Measurements from ENCODE around the gene ELOVL1.

Gene ELOVL1

DNA sequence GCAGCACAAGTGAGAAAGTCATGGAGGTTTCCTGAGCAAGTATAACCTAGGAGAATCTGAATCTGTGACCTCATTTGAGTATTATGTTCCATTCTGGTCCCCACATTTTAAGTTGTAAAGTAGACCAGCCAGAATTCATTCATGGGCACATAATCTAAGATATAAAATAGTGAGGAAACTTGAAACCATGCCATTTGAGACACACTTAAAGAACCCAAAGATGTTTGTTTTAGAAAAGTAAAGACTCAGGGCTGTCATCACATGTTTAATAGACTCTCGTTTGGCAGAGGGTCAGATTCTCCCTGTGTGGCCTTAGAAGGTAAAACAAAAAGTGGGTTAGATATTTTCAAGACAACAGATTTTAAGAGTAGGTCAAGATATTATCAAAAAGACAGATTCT, 28.2 kb upstream of the ELOVL1 start:
- Histone ChIP-seq H3K9me3 (ENCODE audit: control insufficient read depth in 1 of 2, low read length in 2 of 2) (no peaks in the 10 kb centered on the region), H3K27ac (ENCODE audit: low read length) (no peak overlapping the region), H3K27me3 (ENCODE audit: low read depth, low read length) (no peaks in the 10 kb centered on the region), H3K4me1 (ENCODE audit: control insufficient read depth in 1 of 2, insufficient read depth in 2 of 2, low read length in 2 of 2) (peaks cover 0 to 4% of the 10 kb centered on the region in 2 donors), H3K4me3 (ENCODE audit: low read depth in 1 of 2, low read length in 2 of 2) (no peak overlapping the region), H3K36me3 (ENCODE audit: control insufficient read depth in 1 of 2, insufficient read depth in 2 of 2, low read length in 2 of 2) (no peaks in the 10 kb centered on the region)

DNA sequence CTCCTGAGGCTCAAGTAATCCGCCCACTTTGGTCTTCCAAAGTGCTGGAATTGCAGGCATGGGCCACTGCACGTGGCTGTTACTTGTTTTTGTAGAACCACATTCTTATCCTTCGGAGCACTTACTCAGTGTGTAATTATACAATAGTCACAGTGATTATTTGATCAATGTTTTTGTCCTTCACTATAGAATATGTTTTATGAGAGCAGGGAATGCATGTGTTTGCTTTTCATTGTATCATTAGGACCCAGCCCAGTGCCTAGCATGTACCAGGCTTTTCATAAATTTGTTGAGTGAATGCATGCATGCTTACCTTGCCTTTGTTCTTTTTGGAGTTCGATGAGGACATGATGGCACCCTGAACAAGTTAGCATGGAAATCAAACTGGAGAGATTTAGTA, 27.7 kb upstream of the ELOVL1 start:
- H3K4me1 ChIP-seq (ENCODE audit: control insufficient read depth in 1 of 2, insufficient read depth in 2 of 2, low read length in 2 of 2) = peaks cover 0 to 9% of the 10 kb centered on the region in 2 donors
- H3K27ac ChIP-seq (ENCODE audit: low read length) = no peak overlapping the region
- H3K9me3 ChIP-seq (ENCODE audit: control insufficient read depth in 1 of 2, low read length in 2 of 2) = no peaks in the 10 kb centered on the region
- no peaks in the 10 kb centered on the region for H3K36me3 ChIP-seq (ENCODE audit: control insufficient read depth in 1 of 2, insufficient read depth in 2 of 2, low read length in 2 of 2)
- H3K4me3 ChIP-seq (ENCODE audit: low read depth in 1 of 2, low read length in 2 of 2) = no peak overlapping the region
- no peaks in the 10 kb centered on the region for H3K27me3 ChIP-seq (ENCODE audit: low read depth, low read length)

DNA sequence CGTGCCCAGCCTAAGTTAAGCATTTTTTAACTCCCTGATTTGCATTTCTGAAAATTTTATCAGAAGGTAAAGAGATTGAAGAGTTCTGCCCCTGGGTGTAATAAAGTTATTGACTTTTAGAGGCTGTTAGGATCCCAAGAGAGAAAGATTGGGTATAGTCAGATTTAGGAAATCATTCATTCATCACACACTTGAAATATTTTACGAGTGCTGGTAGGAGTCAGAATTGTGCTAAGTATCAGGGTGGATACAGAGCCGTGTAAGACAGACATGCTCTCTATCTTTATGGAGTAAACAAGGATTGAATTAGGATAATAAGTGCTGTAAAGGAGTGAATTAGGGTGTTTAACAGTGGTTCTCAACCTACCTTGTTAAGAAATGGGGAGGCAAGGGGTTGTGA, 24.9 kb upstream of the ELOVL1 start:
- H3K36me3 ChIP-seq (ENCODE audit: control insufficient read depth in 1 of 2, insufficient read depth in 2 of 2, low read length in 2 of 2) = no peaks in the 10 kb centered on the region
- no peaks in the 10 kb centered on the region for H3K9me3 ChIP-seq (ENCODE audit: control insufficient read depth in 1 of 2, low read length in 2 of 2)
- H3K4me3 ChIP-seq (ENCODE audit: low read depth in 1 of 2, low read length in 2 of 2) = no peak overlapping the region
- no peaks in the 10 kb centered on the region for H3K27me3 ChIP-seq (ENCODE audit: low read depth, low read length)
- peaks cover 9 to 27% of the 10 kb centered on the region in 2 donors for H3K4me1 ChIP-seq (ENCODE audit: control insufficient read depth in 1 of 2, insufficient read depth in 2 of 2, low read length in 2 of 2)
- H3K27ac ChIP-seq (ENCODE audit: low read length) = no peak overlapping the region

DNA sequence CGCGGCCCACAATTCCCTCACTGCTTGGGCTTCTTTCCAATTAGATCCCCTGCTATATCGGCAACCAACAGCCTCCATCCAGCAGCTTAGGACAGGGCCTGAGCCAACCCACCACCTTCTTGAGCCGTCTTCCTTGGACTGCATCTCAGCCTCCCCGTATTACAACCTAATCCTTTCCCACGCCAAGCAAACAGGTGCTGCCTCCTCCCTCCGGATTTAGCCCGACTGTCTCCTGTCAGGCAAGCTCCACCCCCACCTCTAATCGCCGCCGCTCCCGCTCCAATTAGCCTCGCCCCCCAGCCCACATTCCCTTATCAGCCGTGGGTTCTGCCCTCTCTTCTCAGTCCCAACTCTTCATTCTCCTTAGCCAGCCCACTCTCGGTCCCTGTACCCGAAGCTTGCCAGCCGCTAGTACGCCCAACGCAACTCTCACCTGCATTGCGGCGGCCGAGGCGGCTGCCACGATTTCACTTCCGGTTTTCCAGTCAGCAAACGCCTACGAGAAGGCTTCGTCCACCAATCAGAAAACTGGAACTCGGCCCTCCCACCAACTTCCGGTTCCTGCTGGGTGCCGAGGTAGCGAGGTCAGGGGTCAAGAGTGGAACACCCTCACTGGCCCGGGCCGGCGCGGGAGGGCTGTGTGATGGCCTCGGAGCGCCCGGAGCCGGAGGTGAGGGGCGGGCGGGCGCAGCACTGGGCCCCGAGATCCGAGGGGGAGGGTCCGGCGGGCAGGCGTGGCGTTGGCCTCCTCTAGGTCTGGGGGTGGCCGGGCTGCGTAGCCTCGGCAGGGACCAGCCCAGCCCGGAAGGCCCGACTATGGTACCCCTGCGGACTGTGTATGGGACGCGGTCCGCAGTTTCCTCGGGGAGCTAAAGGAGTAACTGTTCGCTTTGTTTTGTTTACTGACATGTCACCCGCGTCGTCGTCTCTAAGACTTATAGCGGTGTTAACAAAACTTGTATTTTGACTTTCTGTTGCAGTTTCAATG, 21.8 kb upstream of the ELOVL1 start, which contains the start of the genes MED8 and SZT2:
TSS of gene MED8 (minus strand) at position 475 of the 988 bp plus-strand sequence. CDS start at position 439, 36 bp downstream.
TSS of gene SZT2 (plus strand) at position 574 of the 988 bp plus-strand sequence. CDS start at position 644, 70 bp downstream.
- Histone ChIP-seq H3K9me3 (ENCODE audit: control insufficient read depth in 1 of 2, low read length in 2 of 2) (no peaks in the 10 kb centered on the region), H3K27ac (ENCODE audit: low read length) (peak within 1 kb of the TSS; percentile 91), H3K4me1 (ENCODE audit: control insufficient read depth in 1 of 2, insufficient read depth in 2 of 2, low read length in 2 of 2) (peaks cover 9 to 29% of the 10 kb centered on the region in 2 donors), H3K4me3 (ENCODE audit: low read depth in 1 of 2, low read length in 2 of 2) (peak within 1 kb of the TSS; percentile 92 to 98), H3K27me3 (ENCODE audit: low read depth, low read length) (no peaks in the 10 kb centered on the region), H3K36me3 (ENCODE audit: control insufficient read depth in 1 of 2, insufficient read depth in 2 of 2, low read length in 2 of 2) (peaks cover 28 to 30% of the 10 kb centered on the region in 2 donors)

DNA sequence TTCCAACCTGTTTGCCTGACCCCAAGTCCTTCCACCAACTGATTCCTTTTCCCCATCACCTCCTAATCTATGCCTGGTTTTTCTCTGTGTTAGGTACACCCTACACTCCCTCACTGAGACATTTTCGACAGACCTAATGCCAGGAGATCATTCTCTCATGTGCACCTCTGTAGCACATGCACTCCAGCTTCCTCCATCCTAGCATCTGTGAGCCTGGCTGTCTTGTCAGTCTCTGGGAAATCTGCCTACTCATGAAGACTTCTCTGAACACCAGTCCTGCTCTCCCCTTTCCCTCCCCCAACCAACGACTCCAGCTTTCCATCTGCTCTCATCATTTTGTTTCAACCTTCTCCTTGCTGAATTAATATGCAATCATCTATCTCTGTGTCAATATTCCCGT, 20.8 kb upstream of the ELOVL1 start:
- Histone ChIP-seq H3K4me1 (ENCODE audit: control insufficient read depth in 1 of 2, insufficient read depth in 2 of 2, low read length in 2 of 2) (peaks cover 9 to 29% of the 10 kb centered on the region in 2 donors), H3K36me3 (ENCODE audit: control insufficient read depth in 1 of 2, insufficient read depth in 2 of 2, low read length in 2 of 2) (peaks cover 38 to 40% of the 10 kb centered on the region in 2 donors), H3K27ac (ENCODE audit: low read length) (peak overlapping the region; percentile 91)

DNA sequence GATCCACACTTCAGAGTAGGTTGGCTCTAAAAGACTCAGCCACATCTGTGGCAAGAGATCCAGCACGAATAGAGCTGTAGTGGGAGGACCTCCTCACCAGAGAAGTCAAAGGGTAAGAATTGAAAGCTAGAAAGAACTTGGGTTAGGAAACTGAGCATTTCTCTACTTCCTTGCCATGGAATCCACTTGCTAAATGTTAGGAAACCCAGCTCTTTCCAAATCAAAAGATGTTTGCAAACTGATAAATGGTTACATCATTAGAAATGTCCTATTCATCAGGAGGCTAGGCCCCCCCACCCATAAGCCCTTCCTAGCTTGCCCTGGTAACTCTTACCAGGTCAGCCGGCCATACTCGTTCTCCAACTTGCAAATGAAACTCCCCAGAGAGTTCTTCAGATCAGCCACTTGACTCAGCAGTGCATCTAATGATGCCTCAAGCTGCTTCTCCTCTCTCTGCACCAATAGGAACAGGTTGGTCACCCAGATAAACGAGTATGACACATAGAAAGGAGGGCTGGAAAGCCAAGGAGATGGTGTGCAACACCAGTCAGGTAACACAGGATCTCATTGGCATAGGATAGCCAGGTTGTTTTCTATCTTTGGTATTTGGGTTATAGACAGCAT, 20.3 kb upstream of the ELOVL1 start:
- H3K4me1 ChIP-seq (ENCODE audit: control insufficient read depth in 1 of 2, insufficient read depth in 2 of 2, low read length in 2 of 2) = peaks cover 9 to 29% of the 10 kb centered on the region in 2 donors
- H3K4me3 ChIP-seq (ENCODE audit: low read depth in 1 of 2, low read length in 2 of 2) = peak overlapping the region; percentile 92 to 98
- peak overlapping the region; percentile 91 for H3K27ac ChIP-seq (ENCODE audit: low read length)
- no peaks in the 10 kb centered on the region for H3K27me3 ChIP-seq (ENCODE audit: low read depth, low read length)
- peaks cover 42 to 45% of the 10 kb centered on the region in 2 donors for H3K36me3 ChIP-seq (ENCODE audit: control insufficient read depth in 1 of 2, insufficient read depth in 2 of 2, low read length in 2 of 2)
- no peaks in the 10 kb centered on the region for H3K9me3 ChIP-seq (ENCODE audit: control insufficient read depth in 1 of 2, low read length in 2 of 2)

More for the DNA sequence above, 20.8 kb upstream of the ELOVL1 start:
- peak overlapping the region; percentile 92 to 98 for H3K4me3 ChIP-seq (ENCODE audit: low read depth in 1 of 2, low read length in 2 of 2)
- no peaks in the 10 kb centered on the region for H3K9me3 ChIP-seq (ENCODE audit: control insufficient read depth in 1 of 2, low read length in 2 of 2)
- no peaks in the 10 kb centered on the region for H3K27me3 ChIP-seq (ENCODE audit: low read depth, low read length)

DNA sequence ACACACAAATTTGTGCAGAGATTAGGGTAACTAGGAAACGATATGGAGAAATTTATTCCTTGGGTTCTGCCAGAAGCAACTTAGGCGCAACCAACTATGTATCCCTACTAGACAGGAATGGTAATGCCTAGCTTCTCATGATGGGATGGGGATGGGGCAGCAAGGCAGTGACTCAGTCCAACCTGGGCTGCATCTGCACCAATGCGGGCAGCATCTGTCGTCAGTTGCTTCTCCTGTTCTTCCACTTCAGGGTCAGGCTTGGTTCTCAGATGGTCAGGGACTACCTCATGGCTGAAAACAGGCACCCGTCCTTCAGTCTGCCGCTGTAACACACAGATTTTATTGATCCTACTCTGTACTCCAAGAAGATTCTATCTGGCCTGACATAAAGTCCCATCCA, 18.9 kb upstream of the ELOVL1 start:
- peaks cover 52 to 54% of the 10 kb centered on the region in 2 donors for H3K36me3 ChIP-seq (ENCODE audit: control insufficient read depth in 1 of 2, insufficient read depth in 2 of 2, low read length in 2 of 2)
- H3K4me3 ChIP-seq (ENCODE audit: low read depth in 1 of 2, low read length in 2 of 2) = no peak overlapping the region
- H3K9me3 ChIP-seq (ENCODE audit: control insufficient read depth in 1 of 2, low read length in 2 of 2) = no peaks in the 10 kb centered on the region
- peaks cover 14 to 42% of the 10 kb centered on the region in 2 donors for H3K4me1 ChIP-seq (ENCODE audit: control insufficient read depth in 1 of 2, insufficient read depth in 2 of 2, low read length in 2 of 2)
- no peaks in the 10 kb centered on the region for H3K27me3 ChIP-seq (ENCODE audit: low read depth, low read length)
- no peak overlapping the region for H3K27ac ChIP-seq (ENCODE audit: low read length)

DNA sequence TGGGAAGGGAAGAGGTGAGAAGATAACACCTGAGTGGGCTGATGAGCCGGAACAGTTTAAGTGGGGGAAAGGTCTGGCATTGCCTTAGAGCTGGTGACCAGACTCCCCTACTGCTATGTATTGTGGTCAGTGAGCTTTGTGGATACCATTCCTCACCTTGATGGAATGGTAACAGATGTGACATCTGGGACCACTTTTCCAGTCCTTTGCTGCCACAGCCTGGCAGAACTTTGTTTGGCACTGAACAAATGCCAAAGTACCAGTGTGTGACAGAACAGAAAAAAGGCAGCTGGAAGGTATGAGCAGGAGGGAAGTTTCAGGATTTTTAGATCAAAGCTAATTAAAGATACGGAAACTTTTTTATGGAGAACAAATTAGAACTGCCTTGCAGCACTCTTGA, 15.6 kb upstream of the ELOVL1 start:
- no peaks in the 10 kb centered on the region for H3K9me3 ChIP-seq (ENCODE audit: control insufficient read depth in 1 of 2, low read length in 2 of 2)
- no peak overlapping the region for H3K27ac ChIP-seq (ENCODE audit: low read length)
- H3K36me3 ChIP-seq (ENCODE audit: control insufficient read depth in 1 of 2, insufficient read depth in 2 of 2, low read length in 2 of 2) = peaks cover 52 to 56% of the 10 kb centered on the region in 2 donors
- H3K4me1 ChIP-seq (ENCODE audit: control insufficient read depth in 1 of 2, insufficient read depth in 2 of 2, low read length in 2 of 2) = peaks cover 11 to 22% of the 10 kb centered on the region in 2 donors
- H3K27me3 ChIP-seq (ENCODE audit: low read depth, low read length) = no peaks in the 10 kb centered on the region
- no peak overlapping the region for H3K4me3 ChIP-seq (ENCODE audit: low read depth in 1 of 2, low read length in 2 of 2)

DNA sequence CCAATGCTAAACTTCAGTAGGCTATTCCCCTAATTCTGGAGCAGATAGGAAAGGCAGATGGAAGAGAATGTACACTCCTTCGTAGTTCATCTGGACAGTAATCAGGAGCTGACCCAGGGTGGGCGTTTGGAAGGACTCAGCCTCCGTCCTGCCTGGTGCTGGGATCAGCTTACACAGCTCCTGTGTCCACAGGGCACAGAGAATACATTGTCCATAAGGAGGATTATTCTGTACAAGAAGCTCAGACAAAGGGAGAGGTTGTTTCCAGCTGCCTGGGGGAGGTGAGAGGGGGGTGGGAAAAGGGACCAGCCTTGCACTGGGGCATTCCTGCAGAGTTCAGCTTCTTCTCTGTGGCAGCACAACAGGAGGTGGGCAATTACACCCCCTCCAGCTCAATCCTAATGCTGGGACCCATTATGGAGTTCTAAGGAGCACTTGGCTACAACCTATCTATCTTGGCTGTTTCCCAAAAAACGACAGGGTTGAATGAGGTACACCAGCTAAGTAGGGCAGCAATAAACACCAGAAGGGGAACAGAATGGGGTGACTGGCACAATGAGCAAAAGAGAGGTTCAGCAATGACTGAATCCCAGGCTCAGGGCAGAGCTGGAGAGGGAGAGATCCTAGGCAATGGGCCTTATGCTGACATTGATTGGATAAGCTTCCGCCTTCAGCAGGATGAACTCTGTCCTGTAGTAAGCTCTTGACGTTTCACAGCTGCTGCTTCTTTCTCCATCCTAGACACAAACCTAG, 14.4 kb upstream of the ELOVL1 start:
- H3K27me3 ChIP-seq (ENCODE audit: low read depth, low read length) = no peaks in the 10 kb centered on the region
- H3K9me3 ChIP-seq (ENCODE audit: control insufficient read depth in 1 of 2, low read length in 2 of 2) = no peaks in the 10 kb centered on the region
- peaks cover 7 to 13% of the 10 kb centered on the region in 2 donors for H3K4me1 ChIP-seq (ENCODE audit: control insufficient read depth in 1 of 2, insufficient read depth in 2 of 2, low read length in 2 of 2)
- peak overlapping the region; percentile 18 for H3K27ac ChIP-seq (ENCODE audit: low read length)
- peaks cover 48 to 54% of the 10 kb centered on the region in 2 donors for H3K36me3 ChIP-seq (ENCODE audit: control insufficient read depth in 1 of 2, insufficient read depth in 2 of 2, low read length in 2 of 2)
- H3K4me3 ChIP-seq (ENCODE audit: low read depth in 1 of 2, low read length in 2 of 2) = no peak overlapping the region

DNA sequence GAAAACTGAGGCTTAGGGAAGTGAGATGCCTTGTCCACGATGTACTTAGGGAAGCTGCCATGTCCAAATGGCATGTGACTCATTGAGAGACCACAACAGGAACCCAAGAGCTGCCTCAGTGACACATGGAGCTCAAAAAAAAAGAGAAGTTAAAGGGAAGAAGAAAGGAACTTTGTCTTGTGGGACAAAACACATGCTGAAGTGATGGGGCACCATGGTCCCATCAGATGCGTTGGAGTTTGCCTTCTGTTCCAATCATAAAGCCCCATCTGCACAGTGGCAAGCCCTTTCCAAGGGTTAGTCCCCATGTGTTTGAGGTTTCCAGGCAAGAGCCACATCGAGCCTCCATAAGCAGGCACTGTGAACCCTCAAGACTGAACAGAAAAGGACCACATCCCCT, 13.8 kb upstream of the ELOVL1 start:
- no peaks in the 10 kb centered on the region for H3K27me3 ChIP-seq (ENCODE audit: low read depth, low read length)
- no peak overlapping the region for H3K27ac ChIP-seq (ENCODE audit: low read length)
- H3K4me1 ChIP-seq (ENCODE audit: control insufficient read depth in 1 of 2, insufficient read depth in 2 of 2, low read length in 2 of 2) = peaks cover 7 to 13% of the 10 kb centered on the region in 2 donors
- H3K9me3 ChIP-seq (ENCODE audit: control insufficient read depth in 1 of 2, low read length in 2 of 2) = no peaks in the 10 kb centered on the region
- no peak overlapping the region for H3K4me3 ChIP-seq (ENCODE audit: low read depth in 1 of 2, low read length in 2 of 2)
- peaks cover 42 to 48% of the 10 kb centered on the region in 2 donors for H3K36me3 ChIP-seq (ENCODE audit: control insufficient read depth in 1 of 2, insufficient read depth in 2 of 2, low read length in 2 of 2)

Measured in muscle layer of duodenum (tissue), 2 donors.